MCF 10A (cell line): ENCODE results near the gene NACA2. TPM values are rescaled to one million over a fixed set of nuclear protein-coding genes. Genes with fewer than 3 reads are reported as not detected.

ENCODE experiments used
- BruUV-seq: library from RNA; stranded (reverse); fragments of 400-500 nt; replicated peaks from 2 replicates; lab custom pipeline; 2021; lab: Mats Ljungman, UMichigan
- CTCF ChIA-PET: fragments of 300-600 bp; sonication (Branson Sonifier 250); formaldehyde crosslinking; extraction: SDS; loops from one replicate; lab custom pipeline; 2021; ENCODE audit warnings: antibody characterized with exemption, inconsistent platforms; lab: Yijun Ruan, JAX
- POLR2A ChIA-PET: fragments of 300-600, 350-650 bp; sonication (Branson Sonifier 250); formaldehyde crosslinking; extraction: SDS; loops from one replicate; lab custom pipeline; 2020; ENCODE audit warnings: antibody characterized with exemption, inconsistent platforms; lab: Yijun Ruan, JAX
- DNase-seq: peaks from one replicate; pipeline ENCODE4 v3.0.0-alpha.2; 2018; ENCODE audit not compliant: unreplicated experiment
- H3K27ac Mint-ChIP-seq: one replicate; pipeline ENCODE4 v1.8.0; 2022; ENCODE audit warnings: mild to moderate bottlenecking, low read depth, mixed read lengths; ENCODE audit not compliant: unreplicated experiment
- H3K27me3 Mint-ChIP-seq: one replicate; pipeline ENCODE4 v1.8.0; 2022; ENCODE audit warnings: mixed read lengths; ENCODE audit not compliant: insufficient read depth, unreplicated experiment
- H3K36me3 Mint-ChIP-seq: one replicate; pipeline ENCODE4 v1.8.0; 2022; ENCODE audit warnings: mild to moderate bottlenecking, moderate library complexity, mixed read lengths; ENCODE audit not compliant: insufficient read depth, unreplicated experiment
- H3K4me1 Mint-ChIP-seq: one replicate; pipeline ENCODE4 v1.8.0; 2022; ENCODE audit warnings: mixed read lengths; ENCODE audit not compliant: insufficient read depth, unreplicated experiment
- H3K4me3 Mint-ChIP-seq: one replicate; pipeline ENCODE4 v1.8.0; 2022; ENCODE audit warnings: mild to moderate bottlenecking, moderate library complexity, mixed read lengths; ENCODE audit not compliant: unreplicated experiment
- H3K9me3 Mint-ChIP-seq: one replicate; pipeline ENCODE4 v1.8.0; 2022; ENCODE audit warnings: mixed read lengths; ENCODE audit not compliant: unreplicated experiment
- intact Hi-C: fragments of 100-400 bp; cut with micrococcal nuclease; formaldehyde crosslinking; loops from 2 replicates; pipeline ENCODE4 v1.14.1; 2022
- total RNA-seq: library from RNA; stranded (reverse); gene quantifications from 2 replicates; pipeline ENCODE4 v1.2.3, GENCODE V29; 2022
- TF ChIP-seq, protein P1 (sequence below): fragments of 200-600 bp; IDR thresholded peaks from one replicate; pipeline ENCODE4 v1.8.0; 2022; ENCODE audit warnings: antibody characterized with exemption, mild to moderate bottlenecking; ENCODE audit not compliant: unreplicated experiment

The NACA2 gene
- total RNA-seq, 1 experiment from 2014 or later = not detected

DNA sequence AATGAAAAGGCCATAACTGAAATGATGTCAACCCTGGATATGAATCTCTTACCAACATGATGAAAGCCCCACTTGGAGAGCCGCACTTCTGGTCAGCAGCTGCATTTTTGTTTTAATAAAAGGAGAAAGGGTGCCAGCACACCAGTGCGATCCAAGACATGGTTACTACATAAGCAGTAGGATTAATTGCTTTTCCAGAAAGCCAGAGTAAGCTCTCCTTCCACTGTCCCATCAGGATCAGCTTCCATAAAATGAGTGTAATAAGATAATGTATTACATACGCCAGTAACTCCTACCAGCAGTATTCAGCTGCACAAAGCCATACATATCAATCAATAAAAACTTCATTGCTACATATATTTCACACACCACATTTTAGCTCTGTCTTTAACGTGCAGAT is 26.3 kb upstream of the NACA2 start:
- intact Hi-C loops = no loop called here
- Mint-ChIP-seq H3K27ac (no peak overlapping the region), H3K4me1 (no peaks in the 10 kb centered on the region), H3K36me3 (no peaks in the 10 kb centered on the region), H3K9me3 (peaks cover 16% of the 10 kb centered on the region), H3K4me3 (no peak overlapping the region), H3K27me3 (no peaks in the 10 kb centered on the region)
- TF ChIP-seq, protein P1, sequence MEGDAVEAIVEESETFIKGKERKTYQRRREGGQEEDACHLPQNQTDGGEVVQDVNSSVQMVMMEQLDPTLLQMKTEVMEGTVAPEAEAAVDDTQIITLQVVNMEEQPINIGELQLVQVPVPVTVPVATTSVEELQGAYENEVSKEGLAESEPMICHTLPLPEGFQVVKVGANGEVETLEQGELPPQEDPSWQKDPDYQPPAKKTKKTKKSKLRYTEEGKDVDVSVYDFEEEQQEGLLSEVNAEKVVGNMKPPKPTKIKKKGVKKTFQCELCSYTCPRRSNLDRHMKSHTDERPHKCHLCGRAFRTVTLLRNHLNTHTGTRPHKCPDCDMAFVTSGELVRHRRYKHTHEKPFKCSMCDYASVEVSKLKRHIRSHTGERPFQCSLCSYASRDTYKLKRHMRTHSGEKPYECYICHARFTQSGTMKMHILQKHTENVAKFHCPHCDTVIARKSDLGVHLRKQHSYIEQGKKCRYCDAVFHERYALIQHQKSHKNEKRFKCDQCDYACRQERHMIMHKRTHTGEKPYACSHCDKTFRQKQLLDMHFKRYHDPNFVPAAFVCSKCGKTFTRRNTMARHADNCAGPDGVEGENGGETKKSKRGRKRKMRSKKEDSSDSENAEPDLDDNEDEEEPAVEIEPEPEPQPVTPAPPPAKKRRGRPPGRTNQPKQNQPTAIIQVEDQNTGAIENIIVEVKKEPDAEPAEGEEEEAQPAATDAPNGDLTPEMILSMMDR = no peak
- ChIA-PET POLR2A (no interaction called here), CTCF (interaction anchor here (1.2 kb wide), 1 partner anchor 220 kb away, joined by 3 read pairs; no protein-coding TSS in a partner anchor)
- no peak for DNase-seq
- BruUV-seq = no TSS peak

DNA sequence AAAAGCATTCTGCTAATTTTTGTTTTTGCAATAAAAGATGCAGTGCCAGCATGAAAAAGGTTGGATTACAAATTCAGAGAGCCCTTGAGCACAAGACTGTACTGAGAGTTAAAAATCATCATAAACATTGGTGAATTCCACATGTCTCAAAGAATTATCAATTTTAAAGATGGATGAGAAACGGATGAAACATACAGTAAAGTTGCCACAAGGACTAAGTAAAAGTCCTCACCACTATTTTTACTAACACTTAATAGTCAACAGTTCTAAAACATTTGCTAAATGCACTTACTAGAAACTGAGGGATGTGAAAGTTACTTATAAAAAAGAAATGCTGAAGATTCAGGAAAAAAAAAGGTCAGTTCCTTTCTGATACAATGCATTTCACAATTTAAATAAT is 25.8 kb upstream of the NACA2 start:
- DNase-seq = no peak
- intact Hi-C loops = no loop called here
- H3K9me3 Mint-ChIP-seq = peaks cover 16% of the 10 kb centered on the region
- no peaks in the 10 kb centered on the region for H3K27me3 Mint-ChIP-seq
- no peak overlapping the region for H3K27ac Mint-ChIP-seq
- TF ChIP-seq, protein P1 = no peak
- ChIA-PET CTCF (interaction anchor here (1.2 kb wide), 1 partner anchor 220 kb away, joined by 3 read pairs; no protein-coding TSS in a partner anchor), POLR2A (no interaction called here)
- no peaks in the 10 kb centered on the region for H3K36me3 Mint-ChIP-seq
- H3K4me1 Mint-ChIP-seq = no peaks in the 10 kb centered on the region
- BruUV-seq = no TSS peak
- no peak overlapping the region for H3K4me3 Mint-ChIP-seq

DNA sequence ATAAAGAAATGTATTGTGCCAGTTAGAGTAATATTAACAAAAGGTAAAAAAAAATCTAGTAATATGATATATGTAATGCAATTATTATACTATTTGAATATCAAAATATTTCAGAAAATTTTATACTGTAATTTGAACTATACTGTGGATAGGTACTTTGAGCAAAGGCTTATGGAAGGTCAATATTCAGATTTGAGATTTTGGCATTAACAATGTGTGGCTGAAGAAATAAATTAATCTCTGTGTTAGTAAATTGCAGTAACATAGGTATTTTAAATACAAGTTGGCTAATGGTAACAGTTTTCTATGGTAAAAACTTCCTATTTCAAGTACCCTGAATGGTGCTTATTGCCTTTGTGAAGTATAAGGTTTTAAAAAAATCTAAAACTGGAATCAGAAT is 23.2 kb upstream of the NACA2 start:
- H3K27ac Mint-ChIP-seq = no peak overlapping the region

DNA sequence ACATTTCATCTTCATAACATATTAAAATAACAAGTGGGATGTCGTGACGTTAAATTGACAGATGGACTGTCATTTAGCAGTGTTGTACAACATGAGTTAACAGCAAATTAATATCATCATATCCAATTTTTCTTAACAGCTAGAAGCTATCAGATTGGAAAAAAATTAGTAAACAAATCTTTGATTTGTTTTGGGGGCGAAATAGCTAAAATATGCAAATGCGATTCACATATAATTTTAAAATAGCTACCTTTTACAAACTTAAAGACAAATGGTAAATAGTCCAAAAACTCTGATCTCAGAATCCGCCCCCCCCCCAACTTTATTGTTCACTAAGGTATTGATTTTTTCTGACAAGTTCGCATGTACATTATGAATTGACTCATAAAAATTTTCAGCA is 20.3 kb upstream of the NACA2 start:
- no peaks in the 10 kb centered on the region for H3K36me3 Mint-ChIP-seq
- DNase-seq = no peak
- no peak overlapping the region for H3K27ac Mint-ChIP-seq
- no peak overlapping the region for H3K4me3 Mint-ChIP-seq
- CTCF ChIA-PET = interaction anchor here (0.6 to 1.0 kb wide), 2 partner anchors 195 to 225 kb away, joined by 3 to 5 read pairs; no protein-coding TSS in a partner anchor
- intact Hi-C loops = no loop called here
- no TSS peak for BruUV-seq
- H3K4me1 Mint-ChIP-seq = no peaks in the 10 kb centered on the region
- H3K9me3 Mint-ChIP-seq = no peaks in the 10 kb centered on the region
- H3K27me3 Mint-ChIP-seq = no peaks in the 10 kb centered on the region
- POLR2A ChIA-PET = no interaction called here
- TF ChIP-seq, protein P1 = no peak

More for the DNA sequence above, 23.2 kb upstream of the NACA2 start:
- CTCF ChIA-PET = no interaction called here
- POLR2A ChIA-PET = no interaction called here
- Mint-ChIP-seq H3K36me3 (no peaks in the 10 kb centered on the region), H3K27me3 (no peaks in the 10 kb centered on the region), H3K4me3 (no peak overlapping the region), H3K9me3 (peaks cover 11% of the 10 kb centered on the region), H3K4me1 (no peaks in the 10 kb centered on the region)
- TF ChIP-seq, protein P1 = no peak
- DNase-seq = no peak
- intact Hi-C loops = no loop called here
- BruUV-seq = no TSS peak
